Measurements from ENCODE around the gene IL13RA1. TPM values are rescaled to one million over a fixed set of nuclear protein-coding genes. Genes with fewer than 3 reads are reported as not detected.
"Not testable (repeated sequence)": the region's sequence is repeated elsewhere in the genome, so short reads cannot be mapped to it uniquely, and the experiment has no call there.

Gene IL13RA1
- total RNA-seq, 6 experiments from 2014 or later, result 55.2 to 76.7 (median 66.8) TPM

- TF ChIP-seq CTCF (IDR thresholded peaks at IDR 0.05), result no peak
- no peaks in the 10 kb centered on the region for H3K9me3 Mint-ChIP-seq
- no peaks in the 10 kb centered on the region; the same call in none of the 2 replicates for H3K27me3 Mint-ChIP-seq (ENCODE audit: insufficient read depth)
- H3K4me3 Mint-ChIP-seq, result no peak overlapping the region
- no peaks in the 10 kb centered on the region for H3K4me1 Mint-ChIP-seq (ENCODE audit: low read depth)
- H3K27ac Mint-ChIP-seq, result no peak overlapping the region
- H3K36me3 Mint-ChIP-seq (ENCODE audit: low read depth), result no peaks in the 10 kb centered on the region; the same call in 1 of the 2 replicates
- no peak for DNase-seq
Observed at GRCh38 chrX:118714521-118714920, 12.9 kb upstream of the IL13RA1 start.

GRCh38 chrX:118715917-118716316 lies 11.5 kb upstream of the IL13RA1 start:
- H3K4me1 Mint-ChIP-seq (ENCODE audit: low read depth); H3K4me3 Mint-ChIP-seq; H3K9me3 Mint-ChIP-seq; H3K36me3 Mint-ChIP-seq (ENCODE audit: low read depth); DNase-seq; H3K27me3 Mint-ChIP-seq (ENCODE audit: insufficient read depth); H3K27ac Mint-ChIP-seq: not testable (repeated sequence)

GRCh38 chrX:118716833-118717232 lies 10.6 kb upstream of the IL13RA1 start:
- not testable (repeated sequence) for H3K36me3 Mint-ChIP-seq (ENCODE audit: low read depth); H3K4me3 Mint-ChIP-seq; H3K9me3 Mint-ChIP-seq; H3K27ac Mint-ChIP-seq; H3K27me3 Mint-ChIP-seq (ENCODE audit: insufficient read depth); DNase-seq; H3K4me1 Mint-ChIP-seq (ENCODE audit: low read depth)

GRCh38 chrX:118717678-118718391 lies 9.6 kb upstream of the IL13RA1 start:
- Mint-ChIP-seq H3K27ac (no peak overlapping the region), H3K27me3 (ENCODE audit: insufficient read depth) (no peaks in the 10 kb centered on the region; the same call in none of the 2 replicates), H3K36me3 (ENCODE audit: low read depth) (no peaks in the 10 kb centered on the region; the same call in 1 of the 2 replicates), H3K9me3 (no peaks in the 10 kb centered on the region), H3K4me3 (no peak overlapping the region), H3K4me1 (ENCODE audit: low read depth) (no peaks in the 10 kb centered on the region)
- no peak for TF ChIP-seq CTCF (IDR thresholded peaks at IDR 0.05)
- no peak for DNase-seq

GRCh38 chrX:118718737-118719136 lies 8.7 kb upstream of the IL13RA1 start:
- H3K4me3 Mint-ChIP-seq, result no peak overlapping the region
- no peak overlapping the region for H3K27ac Mint-ChIP-seq
- no peaks in the 10 kb centered on the region for H3K9me3 Mint-ChIP-seq
- DNase-seq, result no peak
- no peaks in the 10 kb centered on the region; the same call in 1 of the 2 replicates for H3K36me3 Mint-ChIP-seq (ENCODE audit: low read depth)
- no peaks in the 10 kb centered on the region; the same call in none of the 2 replicates for H3K27me3 Mint-ChIP-seq (ENCODE audit: insufficient read depth)
- no peak for TF ChIP-seq CTCF (IDR thresholded peaks at IDR 0.05)
- 0 out of 2 replicates have a peak, but pooled peaks cover 6% of the 10 kb centered on the region for H3K4me1 Mint-ChIP-seq (ENCODE audit: low read depth)

- no peak overlapping the region for H3K27ac Mint-ChIP-seq
- H3K4me1 Mint-ChIP-seq (ENCODE audit: low read depth), result peaks cover 19% of the 10 kb centered on the region
- peaks cover under 1% of the 10 kb centered on the region for H3K27me3 Mint-ChIP-seq (ENCODE audit: insufficient read depth)
- H3K36me3 Mint-ChIP-seq (ENCODE audit: low read depth), result no peaks in the 10 kb centered on the region; the same call in 1 of the 2 replicates
- DNase-seq, result no peak
- no peak for TF ChIP-seq CTCF (IDR thresholded peaks at IDR 0.05)
- no peaks in the 10 kb centered on the region for H3K9me3 Mint-ChIP-seq
- H3K4me3 Mint-ChIP-seq, result no peak overlapping the region
Observed at GRCh38 chrX:118720058-118720707, 7.2 kb upstream of the IL13RA1 start.
